Tibial nerve (tissue), 4 donors: ENCODE results near the gene STK17A. TPM values are rescaled to one million over a fixed set of nuclear protein-coding genes. Genes with fewer than 3 reads are reported as not detected.
"Not testable (repeated sequence)": the region's sequence is repeated elsewhere in the genome, so short reads cannot be mapped to it uniquely, and the experiment has no call there.

Source experiments
- DNase-seq, 2 donors: peaks; one replicate each; pipeline ENCODE4 v3.0.0-alpha.2; 2019; ENCODE audit warnings: low spot score in 2 of 2
- H3K27ac ChIP-seq, 4 donors: fragments of 200-600 bp; sonication (generic) in 3 of 4; one replicate each; pipeline ENCODE4 v1.5.1; 2017 to 2019; ENCODE audit warnings: mild to moderate bottlenecking in 1 of 4
- H3K27me3 ChIP-seq, 2 donors: fragments of 200-600 bp; sonication (generic) in 1 of 2; one replicate each; pipeline versions ENCODE4 v1.5.1 to v1.6.0; 2017 to 2019
- H3K36me3 ChIP-seq, 3 donors: fragments of 200-600 bp; sonication (generic); one replicate each; pipeline ENCODE4 v1.5.1; 2018 to 2019
- H3K4me1 ChIP-seq, 4 donors: fragments of 200-600 bp; sonication (generic) in 3 of 4; one replicate each; pipeline ENCODE4 v1.5.1; 2017 to 2019
- H3K4me3 ChIP-seq, 4 donors: fragments of 200-600 bp; sonication (generic) in 3 of 4; one replicate each; pipeline ENCODE4 v1.5.1; 2017 to 2019; ENCODE audit warnings: mild to moderate bottlenecking in 1 of 4, moderate library complexity in 1 of 4
- H3K9me3 ChIP-seq, 4 donors: fragments of 200-600 bp; sonication (generic) in 3 of 4; one replicate each; pipeline ENCODE4 v1.5.1; 2017 to 2019
- CTCF ChIP-seq, 5 experiments: fragments of 200-600 bp in 3 of 5; fragments of 450-650 bp in 2 of 5; sonication (generic) in 3 of 5; IDR thresholded peaks; one replicate each; pipeline ENCODE4 v1.5.1; 2016 to 2019; ENCODE audit warnings: antibody characterized with exemption in 5 of 5, mild to moderate bottlenecking in 3 of 5, moderate library complexity in 2 of 5
- EP300 ChIP-seq, 2 donors: sonication (generic); formaldehyde crosslinking; IDR thresholded peaks; one replicate each; pipeline ENCODE4 v1.6.1; 2017; ENCODE audit warnings: antibody characterized with exemption in 2 of 2, mild to moderate bottlenecking in 1 of 2
- POLR2A ChIP-seq, 2 donors: fragments of 450-650 bp; IDR thresholded peaks; one replicate each; pipeline ENCODE4 v1.6.1; 2017; ENCODE audit warnings: antibody characterized with exemption in 2 of 2, mild to moderate bottlenecking in 2 of 2, moderate library complexity in 2 of 2
- WGBS, 2 donors: methylation state at CpG; one replicate each; pipeline ENCODE4 v1.1.5; 2018; 5-methylcytosine and 5-hydroxymethylcytosine counted together
- total RNA-seq, 4 donors: library from RNA; depleted of rRNA; stranded (reverse); fragments of >200 nt; gene quantifications; one replicate each; pipeline ENCODE4 v1.1.0, GENCODE V29; 2016

STK17A gene
- total RNA-seq, 4 donors from 2014 or later: 9.0 to 23.6 (median 13.5) TPM

- no peak for DNase-seq
- TF ChIP-seq CTCF (IDR thresholded peaks at IDR 0.05) (no peak), EP300 (IDR thresholded peaks at IDR 0.05) (no peak), POLR2A (IDR thresholded peaks at IDR 0.05) (no peak)
- Histone ChIP-seq H3K27me3 (no peaks in the 10 kb centered on the region), H3K4me1 (peaks cover 0 to 8% (median 2%) of the 10 kb centered on the region in 4 donors), H3K27ac (no peak overlapping the region), H3K9me3 (no peaks in the 10 kb centered on the region), H3K36me3 (peaks cover 0 to 39% (median 0%) of the 10 kb centered on the region in 3 donors), H3K4me3 (no peak overlapping the region)
- 92% methylated on average over 2 of the region's 2 CpGs for WGBS, 2 donors
These were observed 43.8 kb downstream of the STK17A start for GRCh38 chr7:43626695-43627094.

GRCh38 chr7:43627798-43628197 is 44.9 kb downstream of the STK17A start:
- H3K27ac ChIP-seq, H3K9me3 ChIP-seq, H3K27me3 ChIP-seq, H3K4me1 ChIP-seq, H3K4me3 ChIP-seq, DNase-seq: not testable (repeated sequence)
- peaks cover 0 to 49% (median 0%) of the 10 kb centered on the region in 3 donors for H3K36me3 ChIP-seq
- WGBS, 2 donors: 97 to 98% methylated on average over 3 of the region's 3 CpGs

GRCh38 chr7:43628431-43628830 is 45.5 kb downstream of the STK17A start:
- WGBS, 2 donors: 91 to 99% methylated on average over 2 of the region's 2 CpGs
- Histone ChIP-seq H3K9me3 (no peaks in the 10 kb centered on the region), H3K27ac (no peak overlapping the region), H3K27me3 (no peaks in the 10 kb centered on the region), H3K4me3 (no peak overlapping the region), H3K4me1 (peaks cover 0 to 8% (median 2%) of the 10 kb centered on the region in 4 donors), H3K36me3 (peaks cover 0 to 54% (median 0%) of the 10 kb centered on the region in 3 donors)
- TF ChIP-seq EP300 (IDR thresholded peaks at IDR 0.05): no peak
- no peak for TF ChIP-seq CTCF (IDR thresholded peaks at IDR 0.05)
- no peak for TF ChIP-seq POLR2A (IDR thresholded peaks at IDR 0.05)
- no peak for DNase-seq

GRCh38 chr7:43629857-43630256 is 46.9 kb downstream of the STK17A start:
- no peak for TF ChIP-seq EP300 (IDR thresholded peaks at IDR 0.05)
- no peak for TF ChIP-seq CTCF (IDR thresholded peaks at IDR 0.05)
- TF ChIP-seq POLR2A (IDR thresholded peaks at IDR 0.05): no peak
- Histone ChIP-seq H3K36me3 (peaks cover 0 to 57% (median 0%) of the 10 kb centered on the region in 3 donors), H3K4me3 (no peak overlapping the region), H3K4me1 (no peaks in the 10 kb centered on the region), H3K27me3 (no peaks in the 10 kb centered on the region), H3K27ac (no peak overlapping the region), H3K9me3 (no peaks in the 10 kb centered on the region)
- no peak for DNase-seq
- WGBS, 2 donors: 87 to 88% methylated on average over 6 of the region's 6 CpGs

- Histone ChIP-seq H3K27me3 (no peaks in the 10 kb centered on the region), H3K36me3 (peaks cover 0 to 63% (median 0%) of the 10 kb centered on the region in 3 donors), H3K9me3 (no peaks in the 10 kb centered on the region), H3K4me1 (no peaks in the 10 kb centered on the region), H3K27ac (no peak overlapping the region), H3K4me3 (no peak overlapping the region)
- 76% methylated on average over 3 of the region's 3 CpGs for WGBS, 2 donors
- no peak for TF ChIP-seq CTCF (IDR thresholded peaks at IDR 0.05)
- no peak for TF ChIP-seq EP300 (IDR thresholded peaks at IDR 0.05)
- TF ChIP-seq POLR2A (IDR thresholded peaks at IDR 0.05): no peak
- DNase-seq: no peak
These were observed 47.6 kb downstream of the STK17A start for GRCh38 chr7:43630482-43630881.

GRCh38 chr7:43631559-43631958 is 48.7 kb downstream of the STK17A start:
- Histone ChIP-seq H3K9me3 (no peaks in the 10 kb centered on the region), H3K4me3 (no peak overlapping the region), H3K4me1 (peaks cover 0 to 7% (median 0%) of the 10 kb centered on the region in 4 donors), H3K36me3 (peaks cover 0 to 65% (median 0%) of the 10 kb centered on the region in 3 donors), H3K27ac (no peak overlapping the region), H3K27me3 (no peaks in the 10 kb centered on the region)
- TF ChIP-seq EP300 (IDR thresholded peaks at IDR 0.05) (no peak), CTCF (IDR thresholded peaks at IDR 0.05) (no peak), POLR2A (IDR thresholded peaks at IDR 0.05) (no peak)
- DNase-seq: no peak
- WGBS, 2 donors: 90 to 100% methylated on average over 2 of the region's 2 CpGs
